ENCODE measurements around the gene ATF2. TPM values are rescaled to one million over a fixed set of nuclear protein-coding genes. Genes with fewer than 3 reads are reported as not detected.

The ATF2 gene
- total and polyA plus RNA-seq, 2 of the 8 experiments (the other 6 are each of a cell fraction or from before 2014, with no cell fraction given), result 31.2 to 46.5 TPM

GRCh38 chr2:175135177-175135576 lies 32.8 kb downstream of the ATF2 start (continued):
- no peak for TF ChIP-seq TCF12 (IDR thresholded peaks at IDR 0.05; ENCODE audit: low read depth, low read length)
- no peak for TF ChIP-seq CBX5 (IDR thresholded peaks at IDR 0.05; ENCODE audit: low read depth, low read length)
- no peak for TF ChIP-seq TAF7 (optimal IDR thresholded peaks at IDR 0.05; ENCODE audit: borderline replicate concordance, low read depth, low read length)
- no peak for TF ChIP-seq SP2 (IDR thresholded peaks at IDR 0.05; ENCODE audit: low read length)
- no peak for TF ChIP-seq SUZ12 (IDR thresholded peaks at IDR 0.05; ENCODE audit: low read length)
